HepG2 (cell line): ENCODE results near the gene CYSRT1. TPM values are rescaled to one million over a fixed set of nuclear protein-coding genes. Genes with fewer than 3 reads are reported as not detected.

Source experiments
- ELF3 ChIP-seq: IDR thresholded peaks from 2 replicates; pipeline ENCODE4 v1.6.1; 2016; ENCODE audit warnings: missing genetic modification reagents, missing compliant biosample characterization
- HIVEP1 ChIP-seq: sonication (generic); formaldehyde crosslinking; IDR thresholded peaks from 2 replicates; pipeline ENCODE4 v1.4.0; 2020; ENCODE audit warnings: mild to moderate bottlenecking, missing genetic modification reagents
- SALL2 ChIP-seq: sonication (generic); formaldehyde crosslinking; IDR thresholded peaks from 2 replicates; pipeline ENCODE4 v1.8.1; 2023; ENCODE audit warnings: mild to moderate bottlenecking, missing genetic modification reagents, inconsistent platforms
- SIN3B ChIP-seq: fragments of 150-350 bp; IDR thresholded peaks from 2 replicates; pipeline ENCODE4 v1.6.1; 2014; ENCODE audit warnings: low read length
- SIX4 ChIP-seq: sonication (generic); formaldehyde crosslinking; IDR thresholded peaks from 2 replicates; pipeline ENCODE4 v1.4.0; 2020; ENCODE audit warnings: missing genetic modification reagents
- ZEB1 ChIP-seq: IDR thresholded peaks from 2 replicates; pipeline ENCODE4 v1.6.1; 2012; ENCODE audit warnings: mild to moderate bottlenecking, low read depth, inconsistent platforms; ENCODE audit not compliant: insufficient replicate concordance
- ZNF44 ChIP-seq: sonication (generic); formaldehyde crosslinking; IDR thresholded peaks from 2 replicates; pipeline ENCODE4 v1.5.1; 2020; ENCODE audit warnings: mild to moderate bottlenecking, missing genetic modification reagents
- ZNF605 ChIP-seq: sonication (generic); formaldehyde crosslinking; IDR thresholded peaks from 2 replicates; pipeline ENCODE4 v1.8.0; 2022; ENCODE audit warnings: mild to moderate bottlenecking, missing genetic modification reagents
- ZSCAN20 ChIP-seq: sonication (generic); formaldehyde crosslinking; IDR thresholded peaks from 2 replicates; pipeline ENCODE4 v1.4.0; 2020; ENCODE audit warnings: missing genetic modification reagents, mild to moderate bottlenecking, borderline replicate concordance
- polyA plus RNA-seq, 8 experiments: library from polyadenylated mRNA; depleted of rRNA in 3 of 8; stranded (reverse) in 7 of 8; unstranded in 1 of 8; fragments of >200 nt; fragmentation: Illumina TruSeq in 4 of 8; extraction: Trizol in 4 of 8; gene quantifications; 2 replicates each; pipeline versions ENCODE4 v1.2.1 to v1.2.3, GENCODE V29; 2011 to 2016; ENCODE audit warnings: low read depth in 4 of 8, missing spikeins in 1 of 8, mixed read lengths in 1 of 8; ENCODE audit not compliant: insufficient read depth in 1 of 8
- total RNA-seq, 5 experiments: library from RNA; depleted of rRNA; stranded (reverse); fragments of >200 nt; fragmentation: Illumina TruSeq; extraction: Trizol; gene quantifications; 2 replicates each; pipeline ENCODE4 v1.2.3, GENCODE V29; 2016; ENCODE audit warnings: low read depth in 1 of 5
- TF ChIP-seq, protein P1 (sequence below): sonication (generic); formaldehyde crosslinking; conservative IDR thresholded peaks from 2 replicates; pipeline ENCODE4 v1.4.0; 2020; ENCODE audit warnings: mild to moderate bottlenecking, missing genetic modification reagents, moderate library complexity
- TF ChIP-seq, protein P2 (sequence below): sonication (generic); formaldehyde crosslinking; IDR thresholded peaks from 2 replicates; pipeline ENCODE4 v1.4.0; 2020; ENCODE audit warnings: mild to moderate bottlenecking, missing genetic modification reagents
- TF ChIP-seq, protein P3 (sequence below): IDR thresholded peaks from 2 replicates; pipeline ENCODE4 v1.6.1; 2012; ENCODE audit warnings: inconsistent platforms
- TF ChIP-seq, protein P4 (sequence below): sonication (generic); formaldehyde crosslinking; conservative IDR thresholded peaks from 2 replicates; pipeline ENCODE4 v1.8.0; 2022; ENCODE audit warnings: mild to moderate bottlenecking, moderate library complexity, missing genetic modification reagents
- TF ChIP-seq, protein P5 (sequence below): IDR thresholded peaks from 2 replicates; pipeline ENCODE4 v1.6.1; 2016; ENCODE audit warnings: missing compliant biosample characterization, missing genetic modification reagents, borderline replicate concordance
- TF ChIP-seq, protein P6 (sequence below): sonication (generic); formaldehyde crosslinking; IDR thresholded peaks from 2 replicates; pipeline ENCODE4 v1.4.0; 2020; ENCODE audit warnings: missing genetic modification reagents, borderline replicate concordance

Gene CYSRT1
- total and polyA plus RNA-seq, 2 of the 13 experiments (the other 11 are each of a cell fraction or from before 2014, with no cell fraction given), result 1.5 to 2.1 TPM

DNA sequence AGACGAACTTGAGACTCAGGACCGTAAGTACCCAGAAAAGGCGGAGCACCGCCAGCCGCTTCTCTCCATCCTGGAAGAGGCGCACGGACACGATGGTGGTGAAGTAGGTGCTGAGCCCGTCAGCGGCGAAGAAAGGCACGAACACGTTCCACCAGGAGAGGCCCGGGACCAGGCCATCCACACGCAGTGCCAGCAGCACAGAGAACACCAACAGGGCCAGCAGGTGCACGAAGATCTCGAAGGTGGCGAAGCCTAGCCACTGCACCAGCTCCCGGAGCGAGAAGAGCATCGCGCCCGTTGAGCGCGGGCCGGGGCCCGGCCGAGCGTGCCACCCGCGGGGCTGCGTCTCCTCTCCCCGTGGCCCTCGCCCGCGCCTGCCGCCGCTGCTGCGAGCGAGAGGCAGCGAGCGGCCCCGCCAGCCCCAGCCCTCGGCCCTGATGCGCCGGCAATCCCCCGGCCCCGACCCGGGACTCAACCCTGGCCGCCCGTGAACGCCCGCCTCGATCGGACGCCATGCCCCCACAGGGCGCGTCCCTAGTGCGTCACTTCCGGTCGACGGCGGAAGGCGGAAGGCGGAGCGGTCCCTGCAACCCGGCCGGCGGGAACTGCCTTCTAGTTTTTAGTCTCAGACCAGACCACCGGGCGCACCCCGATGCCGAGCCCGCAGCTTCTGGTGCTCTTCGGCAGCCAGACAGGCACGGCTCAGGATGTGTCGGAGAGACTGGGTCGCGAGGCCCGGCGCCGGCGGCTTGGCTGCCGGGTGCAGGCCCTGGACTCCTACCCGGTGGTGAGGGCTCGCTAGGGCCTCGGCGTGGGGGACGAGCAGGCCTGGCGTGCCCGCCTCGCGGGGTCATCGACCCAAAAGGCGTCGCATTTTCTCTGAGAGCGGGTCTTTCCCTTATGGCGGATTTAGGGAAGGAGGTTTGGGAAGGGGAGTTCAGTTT is 19.6 kb upstream of the CYSRT1 start, which contains the start of the genes NDOR1 and TMEM203 (continued):
- TF ChIP-seq, protein P1, sequence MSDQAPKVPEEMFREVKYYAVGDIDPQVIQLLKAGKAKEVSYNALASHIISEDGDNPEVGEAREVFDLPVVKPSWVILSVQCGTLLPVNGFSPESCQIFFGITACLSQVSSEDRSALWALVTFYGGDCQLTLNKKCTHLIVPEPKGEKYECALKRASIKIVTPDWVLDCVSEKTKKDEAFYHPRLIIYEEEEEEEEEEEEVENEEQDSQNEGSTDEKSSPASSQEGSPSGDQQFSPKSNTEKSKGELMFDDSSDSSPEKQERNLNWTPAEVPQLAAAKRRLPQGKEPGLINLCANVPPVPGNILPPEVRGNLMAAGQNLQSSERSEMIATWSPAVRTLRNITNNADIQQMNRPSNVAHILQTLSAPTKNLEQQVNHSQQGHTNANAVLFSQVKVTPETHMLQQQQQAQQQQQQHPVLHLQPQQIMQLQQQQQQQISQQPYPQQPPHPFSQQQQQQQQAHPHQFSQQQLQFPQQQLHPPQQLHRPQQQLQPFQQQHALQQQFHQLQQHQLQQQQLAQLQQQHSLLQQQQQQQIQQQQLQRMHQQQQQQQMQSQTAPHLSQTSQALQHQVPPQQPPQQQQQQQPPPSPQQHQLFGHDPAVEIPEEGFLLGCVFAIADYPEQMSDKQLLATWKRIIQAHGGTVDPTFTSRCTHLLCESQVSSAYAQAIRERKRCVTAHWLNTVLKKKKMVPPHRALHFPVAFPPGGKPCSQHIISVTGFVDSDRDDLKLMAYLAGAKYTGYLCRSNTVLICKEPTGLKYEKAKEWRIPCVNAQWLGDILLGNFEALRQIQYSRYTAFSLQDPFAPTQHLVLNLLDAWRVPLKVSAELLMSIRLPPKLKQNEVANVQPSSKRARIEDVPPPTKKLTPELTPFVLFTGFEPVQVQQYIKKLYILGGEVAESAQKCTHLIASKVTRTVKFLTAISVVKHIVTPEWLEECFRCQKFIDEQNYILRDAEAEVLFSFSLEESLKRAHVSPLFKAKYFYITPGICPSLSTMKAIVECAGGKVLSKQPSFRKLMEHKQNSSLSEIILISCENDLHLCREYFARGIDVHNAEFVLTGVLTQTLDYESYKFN (CRISPR knock-in tag), result 0 out of 2 replicates have a peak, but pooled peaks have one; percentile 7
- TF ChIP-seq ZSCAN20 (CRISPR knock-in tag) (peak; percentile 46; the same call in 1 of the 2 replicates), HIVEP1 (peak; percentile 54), SIN3B (peak; percentile 96), SALL2 (CRISPR knock-in tag) (0 out of 2 replicates have a peak, but pooled peaks have one; percentile 78), SIX4 (CRISPR knock-in tag) (peak; percentile 46; the same call in 1 of the 2 replicates), ZNF44 (CRISPR knock-in tag) (peak; percentile 68; the same call in 1 of the 2 replicates), ZNF605 (CRISPR knock-in tag) (peak; percentile 48; the same call in 1 of the 2 replicates), ELF3 (peak; percentile 81), ZEB1 (peak; percentile 17)
- TF ChIP-seq, protein P2, sequence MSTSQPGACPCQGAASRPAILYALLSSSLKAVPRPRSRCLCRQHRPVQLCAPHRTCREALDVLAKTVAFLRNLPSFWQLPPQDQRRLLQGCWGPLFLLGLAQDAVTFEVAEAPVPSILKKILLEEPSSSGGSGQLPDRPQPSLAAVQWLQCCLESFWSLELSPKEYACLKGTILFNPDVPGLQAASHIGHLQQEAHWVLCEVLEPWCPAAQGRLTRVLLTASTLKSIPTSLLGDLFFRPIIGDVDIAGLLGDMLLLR (CRISPR knock-in tag), result peak; percentile 42; the same call in 1 of the 2 replicates
- TF ChIP-seq, protein P3, sequence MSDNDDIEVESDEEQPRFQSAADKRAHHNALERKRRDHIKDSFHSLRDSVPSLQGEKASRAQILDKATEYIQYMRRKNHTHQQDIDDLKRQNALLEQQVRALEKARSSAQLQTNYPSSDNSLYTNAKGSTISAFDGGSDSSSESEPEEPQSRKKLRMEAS, result peak; percentile 89
- TF ChIP-seq, protein P4, sequence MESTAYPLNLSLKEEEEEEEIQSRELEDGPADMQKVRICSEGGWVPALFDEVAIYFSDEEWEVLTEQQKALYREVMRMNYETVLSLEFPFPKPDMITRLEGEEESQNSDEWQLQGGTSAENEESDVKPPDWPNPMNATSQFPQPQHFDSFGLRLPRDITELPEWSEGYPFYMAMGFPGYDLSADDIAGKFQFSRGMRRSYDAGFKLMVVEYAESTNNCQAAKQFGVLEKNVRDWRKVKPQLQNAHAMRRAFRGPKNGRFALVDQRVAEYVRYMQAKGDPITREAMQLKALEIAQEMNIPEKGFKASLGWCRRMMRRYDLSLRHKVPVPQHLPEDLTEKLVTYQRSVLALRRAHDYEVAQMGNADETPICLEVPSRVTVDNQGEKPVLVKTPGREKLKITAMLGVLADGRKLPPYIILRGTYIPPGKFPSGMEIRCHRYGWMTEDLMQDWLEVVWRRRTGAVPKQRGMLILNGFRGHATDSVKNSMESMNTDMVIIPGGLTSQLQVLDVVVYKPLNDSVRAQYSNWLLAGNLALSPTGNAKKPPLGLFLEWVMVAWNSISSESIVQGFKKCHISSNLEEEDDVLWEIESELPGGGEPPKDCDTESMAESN (CRISPR knock-in tag), result peak; percentile 83
- TF ChIP-seq, protein P5, sequence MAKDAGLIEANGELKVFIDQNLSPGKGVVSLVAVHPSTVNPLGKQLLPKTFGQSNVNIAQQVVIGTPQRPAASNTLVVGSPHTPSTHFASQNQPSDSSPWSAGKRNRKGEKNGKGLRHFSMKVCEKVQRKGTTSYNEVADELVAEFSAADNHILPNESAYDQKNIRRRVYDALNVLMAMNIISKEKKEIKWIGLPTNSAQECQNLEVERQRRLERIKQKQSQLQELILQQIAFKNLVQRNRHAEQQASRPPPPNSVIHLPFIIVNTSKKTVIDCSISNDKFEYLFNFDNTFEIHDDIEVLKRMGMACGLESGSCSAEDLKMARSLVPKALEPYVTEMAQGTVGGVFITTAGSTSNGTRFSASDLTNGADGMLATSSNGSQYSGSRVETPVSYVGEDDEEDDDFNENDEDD (CRISPR knock-in tag), result peak; percentile 96
- TF ChIP-seq, protein P6, sequence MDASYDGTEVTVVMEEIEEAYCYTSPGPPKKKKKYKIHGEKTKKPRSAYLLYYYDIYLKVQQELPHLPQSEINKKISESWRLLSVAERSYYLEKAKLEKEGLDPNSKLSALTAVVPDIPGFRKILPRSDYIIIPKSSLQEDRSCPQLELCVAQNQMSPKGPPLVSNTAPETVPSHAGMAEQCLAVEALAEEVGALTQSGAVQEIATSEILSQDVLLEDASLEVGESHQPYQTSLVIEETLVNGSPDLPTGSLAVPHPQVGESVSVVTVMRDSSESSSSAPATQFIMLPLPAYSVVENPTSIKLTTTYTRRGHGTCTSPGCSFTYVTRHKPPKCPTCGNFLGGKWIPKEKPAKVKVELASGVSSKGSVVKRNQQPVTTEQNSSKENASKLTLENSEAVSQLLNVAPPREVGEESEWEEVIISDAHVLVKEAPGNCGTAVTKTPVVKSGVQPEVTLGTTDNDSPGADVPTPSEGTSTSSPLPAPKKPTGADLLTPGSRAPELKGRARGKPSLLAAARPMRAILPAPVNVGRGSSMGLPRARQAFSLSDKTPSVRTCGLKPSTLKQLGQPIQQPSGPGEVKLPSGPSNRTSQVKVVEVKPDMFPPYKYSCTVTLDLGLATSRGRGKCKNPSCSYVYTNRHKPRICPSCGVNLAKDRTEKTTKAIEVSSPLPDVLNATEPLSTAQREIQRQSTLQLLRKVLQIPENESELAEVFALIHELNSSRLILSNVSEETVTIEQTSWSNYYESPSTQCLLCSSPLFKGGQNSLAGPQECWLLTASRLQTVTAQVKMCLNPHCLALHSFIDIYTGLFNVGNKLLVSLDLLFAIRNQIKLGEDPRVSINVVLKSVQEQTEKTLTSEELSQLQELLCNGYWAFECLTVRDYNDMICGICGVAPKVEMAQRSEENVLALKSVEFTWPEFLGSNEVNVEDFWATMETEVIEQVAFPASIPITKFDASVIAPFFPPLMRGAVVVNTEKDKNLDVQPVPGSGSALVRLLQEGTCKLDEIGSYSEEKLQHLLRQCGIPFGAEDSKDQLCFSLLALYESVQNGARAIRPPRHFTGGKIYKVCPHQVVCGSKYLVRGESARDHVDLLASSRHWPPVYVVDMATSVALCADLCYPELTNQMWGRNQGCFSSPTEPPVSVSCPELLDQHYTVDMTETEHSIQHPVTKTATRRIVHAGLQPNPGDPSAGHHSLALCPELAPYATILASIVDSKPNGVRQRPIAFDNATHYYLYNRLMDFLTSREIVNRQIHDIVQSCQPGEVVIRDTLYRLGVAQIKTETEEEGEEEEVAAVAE (CRISPR knock-in tag), result peak; percentile 47; the same call in 1 of the 2 replicates
